Measurements from ENCODE around the gene CMKLR1. TPM values are rescaled to one million over a fixed set of nuclear protein-coding genes. Genes with fewer than 3 reads are reported as not detected.

CMKLR1 gene
- total RNA-seq, 4 donors from 2014 or later = 1.1 to 7.5 (median 3.7) TPM

DNA sequence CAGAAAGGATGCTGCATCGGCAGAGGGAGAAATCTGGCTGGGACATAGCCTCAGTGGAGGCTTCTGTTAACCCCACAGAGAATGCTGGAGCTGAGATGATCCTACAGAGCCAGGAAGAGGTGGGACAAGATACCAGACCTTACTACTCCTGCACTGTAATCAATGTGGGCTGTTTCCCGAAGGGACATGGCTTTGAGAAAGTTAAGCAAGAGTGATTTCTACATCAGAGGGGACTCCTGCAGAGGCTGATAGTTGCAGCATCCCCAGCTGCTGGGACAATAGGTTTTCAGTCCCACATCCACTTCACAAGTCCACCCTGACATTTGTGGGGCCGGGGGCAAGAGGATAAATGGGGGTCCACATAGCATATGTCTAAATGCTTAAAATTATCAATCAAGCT, 22.5 kb upstream of the CMKLR1 start:
- intact Hi-C loops (cut with DNase I; ENCODE audit: low total_unique reads) = no loop called here
- 69 to 80% methylated on average over 3 of the region's 3 CpGs for WGBS, 2 donors
- TF ChIP-seq POLR2A (IDR thresholded peaks at IDR 0.05) (no peak), CTCF (IDR thresholded peaks at IDR 0.05) (no peak)
- no peak overlapping the region for H3K4me3 ChIP-seq (ENCODE audit: low read depth, poor library complexity, severe bottlenecking)
- DNase-seq (ENCODE audit: low spot score in 2 of 2) = no peak

- H3K4me3 ChIP-seq (ENCODE audit: low read depth, poor library complexity, severe bottlenecking) = no peak overlapping the region
- no peak for DNase-seq (ENCODE audit: low spot score in 2 of 2)
- TF ChIP-seq POLR2A (IDR thresholded peaks at IDR 0.05) = no peak
- TF ChIP-seq CTCF (IDR thresholded peaks at IDR 0.05) = no peak
- intact Hi-C loops (cut with DNase I; ENCODE audit: low total_unique reads) = no loop called here
Observed at GRCh38 chr12:108360487-108360886, 21.4 kb upstream of the CMKLR1 start.

DNA sequence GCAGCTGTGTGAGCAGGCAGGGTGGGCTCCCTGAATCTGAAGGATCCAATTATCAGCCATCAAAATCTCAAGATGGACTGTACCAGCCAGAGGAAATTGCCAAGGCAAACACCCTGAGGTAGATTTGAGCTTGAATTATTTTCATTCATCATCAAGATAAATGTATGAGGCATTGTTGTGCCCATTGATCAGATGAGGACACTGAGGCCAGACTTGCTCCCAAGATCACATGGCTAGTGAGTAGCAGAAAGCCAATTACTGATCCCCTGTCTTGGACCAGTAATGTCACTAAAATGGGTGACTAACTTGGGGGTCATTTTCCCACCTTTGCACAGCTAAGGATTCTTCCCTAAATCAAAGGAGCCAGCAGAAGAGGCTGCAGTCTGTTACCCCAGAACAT, 20.9 kb upstream of the CMKLR1 start:
- TF ChIP-seq CTCF (IDR thresholded peaks at IDR 0.05) (no peak), POLR2A (IDR thresholded peaks at IDR 0.05) (no peak)
- H3K4me3 ChIP-seq (ENCODE audit: low read depth, poor library complexity, severe bottlenecking) = no peak overlapping the region
- intact Hi-C loops (cut with DNase I; ENCODE audit: low total_unique reads) = no loop called here
- no peak for DNase-seq (ENCODE audit: low spot score in 2 of 2)

DNA sequence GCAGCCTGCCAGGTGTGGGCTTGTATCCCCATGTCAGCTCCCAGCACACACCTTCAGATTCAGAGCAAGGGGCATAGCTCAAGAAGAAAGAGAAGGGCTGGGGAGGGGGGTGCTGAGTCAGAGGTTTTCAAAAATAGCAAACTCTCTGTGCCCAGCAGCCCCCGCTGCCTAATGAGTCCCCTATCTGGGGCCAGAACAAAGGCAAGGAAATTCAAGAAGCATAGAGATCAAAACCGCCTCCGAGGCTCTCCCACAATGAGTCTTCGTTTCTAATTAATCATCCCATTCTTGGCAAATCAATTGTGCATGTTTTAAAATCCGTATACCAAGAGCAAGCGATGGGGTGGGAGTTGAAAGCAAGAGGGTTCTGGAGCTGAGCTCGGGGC, 19.5 kb upstream of the CMKLR1 start:
- 24 to 47% methylated on average over 7 of the region's 7 CpGs for WGBS, 2 donors
- intact Hi-C loops (cut with DNase I; ENCODE audit: low total_unique reads) = no loop called here
- DNase-seq (ENCODE audit: low spot score in 2 of 2) = no peak
- no peak for TF ChIP-seq CTCF (IDR thresholded peaks at IDR 0.05)
- TF ChIP-seq POLR2A (IDR thresholded peaks at IDR 0.05) = no peak
- no peak overlapping the region for H3K4me3 ChIP-seq (ENCODE audit: low read depth, poor library complexity, severe bottlenecking)

- no peak for DNase-seq (ENCODE audit: low spot score in 2 of 2)
- 78 to 84% methylated on average over 2 of the region's 2 CpGs for WGBS, 2 donors
- no peak overlapping the region for H3K4me3 ChIP-seq (ENCODE audit: low read depth, poor library complexity, severe bottlenecking)
- TF ChIP-seq CTCF (IDR thresholded peaks at IDR 0.05) (no peak), POLR2A (IDR thresholded peaks at IDR 0.05) (no peak)
- intact Hi-C loops (cut with DNase I; ENCODE audit: low total_unique reads) = no loop called here
Observed at GRCh38 chr12:108357834-108358579, 18.9 kb upstream of the CMKLR1 start.

All from lower leg skin (tissue), 4 donors.